HG03558 (cell line): ENCODE data around the gene MARCHF11.

Experiments used
- ATAC-seq: cut with Tn5 transposase; IDR thresholded peaks from one replicate; pipeline ENCODE4 v1.9.1; 2021; ENCODE audit warnings: moderate number of reproducible peaks; ENCODE audit not compliant: unreplicated experiment; ENCODE audit errors: extremely low read depth

MARCHF11 gene

DNA sequence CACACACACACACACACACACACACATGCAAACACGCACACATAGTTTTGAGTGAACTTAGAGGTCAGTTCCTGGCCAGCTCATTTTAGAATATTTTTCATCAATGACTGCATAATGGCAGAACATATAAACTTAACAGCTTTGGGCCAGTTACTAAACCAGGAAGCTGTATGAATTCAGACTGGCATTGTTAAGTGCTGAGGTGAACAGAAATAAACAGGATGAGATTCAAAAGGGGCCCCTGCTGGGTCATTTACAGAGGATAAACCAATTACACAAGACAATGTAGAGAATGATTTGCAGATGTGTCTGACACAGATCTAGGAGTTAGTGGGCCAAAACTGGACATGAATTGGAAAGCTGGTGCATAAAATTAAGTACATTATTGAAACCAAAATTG lies 44.6 kb downstream of the MARCHF11 start:
- no peak for ATAC-seq

DNA sequence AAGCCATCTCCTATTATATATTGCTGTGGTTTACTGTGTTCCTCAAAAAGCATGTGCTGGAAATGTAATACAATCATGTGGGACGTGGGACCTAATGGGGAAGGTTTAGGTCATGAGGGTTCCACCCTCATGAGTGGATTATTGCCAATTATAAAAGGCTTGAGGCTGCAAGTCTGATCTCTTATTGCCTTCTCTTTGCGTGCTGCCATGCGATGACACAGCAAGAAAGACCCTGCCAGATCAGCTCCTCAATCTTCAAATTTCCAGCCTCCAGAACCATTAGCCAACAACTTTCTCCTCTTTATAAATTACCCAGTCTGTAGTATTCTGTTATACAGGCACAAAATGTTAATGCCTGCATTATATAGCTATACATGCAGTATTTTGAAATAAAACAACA lies 45.4 kb downstream of the MARCHF11 start:
- ATAC-seq, result no peak

DNA sequence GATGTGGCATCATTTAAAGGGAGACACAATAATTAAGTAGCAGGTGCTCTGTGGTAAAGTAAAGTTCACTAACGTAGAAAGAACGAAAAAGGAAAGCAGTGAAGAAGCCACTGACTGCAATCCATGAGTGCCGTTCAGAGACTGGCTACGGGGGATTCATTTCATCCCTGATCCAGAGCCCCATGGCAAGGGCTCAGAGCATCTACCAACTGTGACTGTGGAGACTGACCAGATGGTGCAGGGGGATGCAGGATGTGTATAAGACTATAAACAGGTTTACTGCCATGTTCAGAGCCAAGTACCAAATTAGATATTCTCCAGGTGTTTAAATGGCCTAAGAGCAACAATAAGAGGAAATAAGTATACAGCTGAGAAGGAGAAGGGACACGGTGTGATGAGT lies 47.7 kb downstream of the MARCHF11 start:
- ATAC-seq, result no peak

DNA sequence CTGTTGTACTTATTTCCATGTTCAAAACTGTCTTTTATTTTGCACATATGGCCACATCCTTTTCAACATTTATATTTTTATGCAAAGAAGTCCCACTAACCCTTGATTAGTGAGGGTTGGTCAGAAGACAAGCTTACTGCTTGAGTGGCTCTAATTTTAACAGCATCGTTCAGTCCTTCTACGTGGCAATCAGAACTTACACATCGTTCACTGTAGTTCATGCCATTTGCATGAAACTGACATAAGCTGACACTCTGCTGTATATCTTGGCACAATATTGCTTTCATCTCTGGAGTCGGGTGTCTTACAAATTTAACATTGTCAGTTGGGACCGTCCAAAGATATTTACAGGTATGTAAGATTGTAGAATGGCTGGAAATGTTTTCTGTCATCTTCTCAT lies 50.6 kb downstream of the MARCHF11 start:
- no peak for ATAC-seq

DNA sequence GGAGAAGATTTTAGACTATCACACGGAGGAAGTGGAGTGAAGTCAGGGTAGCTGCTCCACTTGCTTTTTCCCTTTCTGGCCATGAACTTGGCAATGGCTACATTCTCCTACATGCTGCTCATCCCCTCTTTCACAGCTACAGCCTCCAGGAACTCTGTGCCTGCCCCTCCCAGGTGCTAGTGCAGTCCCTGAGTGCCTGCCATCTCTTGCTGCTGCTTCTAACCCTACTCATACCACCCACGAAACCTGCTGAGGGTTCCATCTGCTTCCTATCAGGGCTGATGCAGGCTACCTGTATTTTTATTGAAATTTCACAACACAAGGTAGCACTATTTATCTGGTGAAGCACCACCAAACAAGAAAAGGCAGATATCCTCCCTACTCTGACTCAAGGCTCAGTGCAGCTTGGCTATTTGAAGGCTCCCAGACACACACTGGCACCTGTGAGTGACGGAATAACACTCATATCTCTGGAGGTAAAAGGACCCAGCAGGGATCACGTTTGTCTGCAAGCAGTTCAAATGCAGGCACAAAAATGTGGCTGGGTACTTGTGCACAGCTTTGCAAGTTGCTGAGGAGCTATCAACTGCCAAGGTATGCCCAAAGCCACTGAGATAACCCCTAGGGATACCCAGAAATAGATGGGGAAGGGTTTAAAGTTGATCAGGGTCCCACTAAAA lies 51.6 kb downstream of the MARCHF11 start:
- no peak for ATAC-seq

DNA sequence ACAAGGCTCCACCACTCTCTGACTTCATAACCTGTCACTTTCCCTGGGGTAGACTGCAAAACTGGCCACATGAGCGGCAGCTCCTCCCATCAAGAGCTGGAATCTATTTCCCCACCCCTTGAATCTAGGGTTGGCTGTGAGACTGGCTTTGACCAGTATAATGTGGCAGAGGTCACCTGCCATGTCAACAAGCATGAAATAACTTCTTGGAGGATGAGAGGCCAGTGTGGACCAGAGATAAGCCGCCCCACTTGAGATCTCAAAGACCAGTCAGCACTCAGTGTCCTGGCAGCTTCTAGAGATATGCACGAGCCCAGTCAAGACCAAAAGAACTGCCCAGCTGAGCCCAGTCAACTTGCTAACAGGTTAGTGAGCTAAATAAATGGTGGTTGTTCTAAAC lies 59.0 kb downstream of the MARCHF11 start:
- no peak for ATAC-seq

DNA sequence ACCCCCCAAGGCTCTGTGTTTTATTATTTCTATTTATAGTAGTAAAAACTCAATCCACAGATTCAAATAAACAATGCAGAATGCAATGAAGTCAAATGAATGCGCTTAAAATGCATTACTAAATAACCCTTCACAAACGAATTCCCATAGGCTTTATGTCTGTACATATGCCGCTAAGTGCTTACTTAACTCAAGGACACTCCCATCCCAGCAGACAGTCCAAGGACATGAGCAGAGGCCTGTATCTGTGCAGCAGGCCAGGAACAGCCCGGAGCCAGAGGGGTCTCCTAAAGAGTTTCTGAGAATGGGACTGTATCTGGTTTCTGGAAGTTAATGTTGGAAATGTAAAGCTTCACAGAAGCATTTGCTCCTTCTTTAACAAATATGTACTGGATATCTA lies 59.8 kb downstream of the MARCHF11 start:
- no peak for ATAC-seq

DNA sequence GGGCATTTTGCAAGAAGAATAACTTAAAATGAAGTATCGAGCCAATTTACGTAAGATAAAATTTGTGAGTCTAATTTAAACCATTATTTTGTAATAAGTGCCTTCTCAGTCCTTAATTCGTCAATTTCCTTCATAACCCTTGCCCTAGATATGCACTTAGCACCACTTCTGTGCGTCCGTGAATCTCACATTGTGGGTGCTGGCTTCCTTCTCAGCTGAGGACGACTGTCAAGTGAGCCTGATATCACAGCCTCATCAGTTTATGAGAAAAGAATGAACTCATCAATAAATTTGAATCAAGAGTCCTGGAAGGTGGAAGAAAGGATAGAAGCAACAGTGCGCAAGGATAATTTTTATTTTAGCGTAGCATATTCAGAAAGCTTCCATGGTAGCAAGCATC lies 64.5 kb downstream of the MARCHF11 start:
- ATAC-seq, result no peak

DNA sequence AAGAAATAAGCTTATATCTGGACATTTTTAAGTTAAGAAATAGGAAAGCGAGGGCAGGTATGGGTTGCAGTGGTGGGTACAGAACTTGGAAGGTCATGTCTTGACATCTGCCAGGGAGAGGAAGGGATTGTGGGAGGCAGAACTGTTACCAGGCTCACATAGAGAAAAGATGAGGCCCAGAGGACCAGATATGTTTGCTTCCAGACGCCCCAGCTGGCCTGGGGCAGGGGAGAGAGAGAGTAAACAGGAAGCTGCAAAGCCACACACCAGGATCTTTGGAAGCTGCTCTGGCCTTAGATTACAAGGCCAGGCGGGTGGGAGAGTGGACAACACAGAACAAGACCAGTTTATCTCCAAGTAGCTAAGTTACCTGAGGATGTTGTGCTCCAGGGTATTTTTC lies 71.2 kb downstream of the MARCHF11 start:
- no peak for ATAC-seq

DNA sequence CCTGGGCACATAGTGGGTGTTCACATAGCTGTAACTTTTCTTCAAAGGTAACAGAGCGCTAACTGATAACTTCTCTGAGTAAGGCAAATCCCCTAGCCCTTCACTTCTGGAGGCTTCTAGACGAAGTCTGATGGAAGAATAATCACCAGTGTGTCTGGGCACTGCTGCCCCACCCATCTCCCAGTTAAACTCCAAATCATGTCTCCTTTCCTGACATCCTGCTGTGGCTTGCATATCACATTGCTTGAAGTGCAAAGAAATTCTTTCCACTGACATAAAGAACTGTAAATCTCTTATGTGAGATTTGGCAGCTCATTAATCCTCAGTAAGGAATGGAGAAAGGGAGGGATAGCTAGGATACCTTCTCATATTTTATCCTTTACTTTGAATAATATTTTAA lies 74.6 kb downstream of the MARCHF11 start:
- ATAC-seq, result no peak

DNA sequence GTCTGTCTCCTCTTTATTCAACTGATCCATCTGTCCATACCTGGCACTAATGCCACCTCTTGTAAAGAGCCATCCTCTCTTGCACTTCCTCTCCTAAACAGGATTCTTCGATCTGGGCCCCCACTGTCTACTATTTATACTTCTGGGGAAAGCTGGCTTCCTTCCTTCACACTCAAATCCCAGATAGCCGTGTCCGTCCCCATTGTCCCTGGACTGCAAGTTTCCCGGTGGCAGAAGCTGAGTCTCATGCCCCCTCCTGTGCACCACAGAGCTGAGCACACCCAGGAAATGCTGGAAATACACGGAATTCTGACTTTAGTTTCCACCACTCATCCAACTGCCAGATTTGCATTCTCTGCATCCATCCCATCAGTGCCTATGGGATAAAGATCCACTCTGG lies 84.0 kb downstream of the MARCHF11 start:
- ATAC-seq, result no peak

DNA sequence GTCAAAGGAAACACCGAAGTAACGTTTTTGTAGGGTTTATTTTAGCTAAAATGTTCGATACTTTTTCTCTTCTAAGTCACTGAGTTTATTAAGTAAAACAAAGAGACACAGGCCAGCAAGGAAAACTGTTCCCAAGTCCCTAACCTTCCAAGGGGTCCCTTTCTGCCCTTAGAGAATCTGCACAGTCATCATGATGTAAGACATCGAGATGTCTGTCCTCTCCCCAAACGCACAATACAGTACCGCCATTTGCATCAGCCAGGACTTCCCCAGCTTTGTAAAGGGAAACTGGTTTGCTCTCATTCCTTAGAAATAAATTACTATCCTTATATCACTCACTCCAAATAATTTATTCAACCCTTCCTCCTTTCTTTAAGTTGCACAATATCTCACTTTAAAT lies 89.3 kb downstream of the MARCHF11 start:
- ATAC-seq, result no peak

DNA sequence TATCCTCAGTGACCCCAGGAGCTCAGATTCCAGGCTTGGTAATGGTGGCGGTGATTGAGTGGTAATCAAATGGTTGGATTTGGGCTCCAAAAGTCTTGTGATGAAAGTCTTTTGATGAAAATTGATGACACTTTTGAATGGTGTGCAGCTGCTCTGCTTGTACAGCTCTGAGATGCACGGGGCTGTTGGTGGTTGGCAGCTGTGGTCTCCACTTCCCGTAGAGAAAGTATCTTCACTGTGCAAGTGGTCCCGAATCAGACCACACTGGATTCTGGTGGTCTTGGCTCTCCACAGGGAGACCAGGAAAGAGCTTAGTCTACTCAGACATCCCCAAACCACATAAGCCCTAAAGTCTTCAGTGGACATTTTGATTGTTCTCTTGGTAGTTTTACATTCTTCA lies 96.6 kb downstream of the MARCHF11 start:
- ATAC-seq, result no peak

DNA sequence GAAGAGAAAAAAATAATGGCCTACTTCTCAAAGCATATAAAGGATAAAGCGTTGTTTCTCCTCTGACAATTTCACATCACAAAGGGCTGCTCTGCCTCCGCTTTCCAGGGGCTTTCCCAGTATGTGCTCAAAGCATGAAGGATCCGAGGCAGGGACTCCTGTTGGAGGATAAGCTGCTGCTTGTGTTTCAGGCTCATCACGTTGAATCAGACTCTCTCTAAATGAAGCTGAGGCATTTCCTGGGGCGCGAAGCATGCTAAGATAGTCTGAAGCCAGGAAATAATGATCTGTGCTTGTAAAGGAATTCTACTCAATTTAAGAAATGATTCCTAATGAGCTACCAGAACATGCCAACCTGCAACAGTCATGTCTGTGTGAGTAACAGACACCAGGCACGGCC lies 97.5 kb downstream of the MARCHF11 start:
- ATAC-seq, result no peak

DNA sequence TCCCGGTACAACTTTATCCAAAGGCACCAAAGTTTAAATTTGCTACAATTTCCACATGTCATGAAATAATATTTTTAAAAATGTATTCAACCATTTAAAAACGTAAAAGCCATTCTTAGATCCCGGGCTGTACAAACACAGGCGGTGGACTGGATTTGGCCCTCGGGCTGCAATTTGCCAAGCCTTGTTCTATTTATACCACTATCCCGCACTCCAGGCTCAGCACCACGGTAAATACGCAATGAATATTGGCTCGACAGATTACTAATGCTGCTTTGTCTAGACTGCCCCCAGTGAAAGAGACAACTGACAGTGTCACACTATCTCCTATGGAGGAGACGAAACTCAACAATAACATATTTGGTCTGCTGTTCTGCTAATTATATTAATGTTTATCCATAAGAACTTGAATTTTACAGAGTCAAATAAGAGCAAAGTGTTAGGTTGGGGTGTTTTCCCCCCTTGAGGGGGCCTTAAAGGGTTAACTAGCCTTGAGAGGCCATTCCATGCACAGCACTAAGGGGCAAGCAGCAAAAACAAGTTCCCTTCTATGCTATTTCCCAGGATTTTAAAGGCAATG lies 98.1 kb downstream of the MARCHF11 start:
- no peak for ATAC-seq

DNA sequence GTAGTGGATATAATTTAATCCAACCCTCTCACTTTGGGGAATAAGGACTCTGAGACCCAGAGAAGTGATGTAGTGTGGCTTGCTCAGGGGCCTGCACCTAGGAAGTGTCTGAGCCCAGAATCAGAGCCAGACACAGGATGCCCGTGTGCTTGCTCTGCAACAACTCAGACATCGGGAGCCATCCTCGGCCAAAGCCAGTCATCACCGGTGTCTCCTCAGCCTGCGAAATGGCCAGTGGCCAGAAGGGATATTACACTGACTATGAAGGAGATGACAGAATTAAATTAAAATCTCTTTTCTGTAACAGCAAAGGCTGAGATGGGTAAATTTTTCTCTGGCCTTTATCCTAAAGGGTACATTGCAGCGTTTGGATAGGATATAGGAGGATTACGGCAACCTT lies 102.9 kb downstream of the MARCHF11 start:
- no peak for ATAC-seq

DNA sequence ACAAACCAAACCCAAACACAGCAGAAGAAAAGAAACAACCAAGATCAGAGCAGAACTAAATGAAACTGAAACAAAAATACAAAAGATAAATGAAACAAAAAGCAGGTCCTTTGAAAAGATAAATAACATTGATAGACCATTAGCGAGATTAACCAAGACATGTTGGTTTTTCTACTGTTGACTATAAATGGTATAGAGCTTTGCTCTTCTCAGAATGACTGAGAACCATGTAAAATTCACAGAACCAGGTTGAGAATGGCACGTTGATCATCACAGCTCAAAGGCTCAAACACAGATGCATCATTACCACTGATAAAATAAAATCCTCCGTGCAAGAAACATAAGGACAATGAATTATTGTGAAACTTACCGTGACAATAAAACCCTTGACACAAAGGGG lies 105.2 kb downstream of the MARCHF11 start:
- ATAC-seq, result no peak

DNA sequence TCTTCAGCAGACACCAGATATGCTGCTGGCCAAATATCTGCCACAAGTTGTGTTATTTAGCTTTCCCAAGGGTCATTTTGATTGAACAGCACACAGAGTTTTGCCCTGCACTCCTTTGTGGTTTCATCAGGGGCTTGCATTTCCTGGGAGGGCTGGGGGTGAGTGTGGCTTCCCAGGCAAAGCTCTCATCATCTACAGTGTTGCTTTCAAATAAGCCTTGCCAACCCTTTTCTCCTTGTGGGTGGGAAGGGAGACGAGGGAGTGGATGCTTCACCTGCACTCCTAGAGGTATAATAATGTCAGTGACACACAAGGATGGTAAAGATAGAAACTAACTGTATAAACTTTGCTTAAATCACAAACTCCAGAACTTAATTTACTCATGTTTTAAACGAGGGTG lies 107.0 kb downstream of the MARCHF11 start:
- no peak for ATAC-seq

DNA sequence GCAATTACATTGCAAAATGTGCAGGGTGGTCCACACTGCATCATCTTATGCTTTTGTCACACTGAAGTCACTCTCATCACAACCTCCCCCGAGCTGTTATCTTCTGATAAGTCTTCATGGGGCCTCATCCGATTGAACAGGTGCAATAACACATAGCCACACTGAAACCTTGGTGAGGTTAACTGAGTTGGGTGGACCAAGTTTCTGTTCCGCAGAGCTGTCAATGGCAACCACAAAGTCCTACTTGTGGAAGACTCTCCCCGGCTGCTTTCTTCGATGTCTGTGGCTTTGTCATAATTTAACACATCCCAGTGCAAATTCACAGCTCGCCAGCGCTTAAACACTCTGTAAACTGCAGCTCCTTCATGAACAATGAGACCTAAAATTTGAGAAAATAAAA lies 112.2 kb downstream of the MARCHF11 start:
- ATAC-seq, result no peak

DNA sequence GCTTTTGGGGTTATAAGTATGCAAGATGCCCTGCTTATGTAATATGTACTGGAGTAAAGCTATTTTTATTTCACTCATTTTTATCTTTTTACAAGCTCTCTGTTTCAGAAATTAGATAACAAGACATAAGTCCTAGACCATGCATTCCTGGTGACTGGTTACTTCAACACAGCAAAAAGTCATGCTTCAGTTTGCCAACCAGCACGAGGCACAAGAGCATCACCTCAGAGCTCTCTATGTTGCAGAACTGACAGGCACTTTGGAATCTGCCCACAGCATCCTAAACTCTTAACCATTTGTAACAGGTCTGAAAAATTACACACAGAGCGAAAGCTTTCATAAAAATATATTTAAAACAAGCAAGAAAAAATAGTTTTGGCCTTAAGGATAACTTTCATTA lies 112.8 kb downstream of the MARCHF11 start:
- no peak for ATAC-seq

DNA sequence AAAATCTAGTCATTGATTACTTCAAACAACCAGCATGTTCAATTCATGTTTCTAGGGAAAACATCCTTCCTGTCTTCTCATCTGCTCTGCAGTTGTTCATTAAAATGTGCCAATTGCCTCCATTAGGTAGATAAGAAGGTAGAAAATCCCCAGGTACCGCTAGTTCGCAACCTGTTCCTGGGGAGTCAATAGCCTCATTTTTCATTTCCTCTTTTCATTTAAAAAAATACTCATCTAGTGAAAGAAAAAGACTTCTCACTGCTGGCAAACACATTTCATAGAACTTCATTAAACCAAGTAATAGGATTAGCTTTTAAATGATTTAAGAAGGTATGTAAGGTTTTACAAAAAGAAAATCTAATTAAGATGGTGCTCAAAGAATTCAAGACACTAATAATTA lies 113.3 kb downstream of the MARCHF11 start:
- no peak for ATAC-seq

DNA sequence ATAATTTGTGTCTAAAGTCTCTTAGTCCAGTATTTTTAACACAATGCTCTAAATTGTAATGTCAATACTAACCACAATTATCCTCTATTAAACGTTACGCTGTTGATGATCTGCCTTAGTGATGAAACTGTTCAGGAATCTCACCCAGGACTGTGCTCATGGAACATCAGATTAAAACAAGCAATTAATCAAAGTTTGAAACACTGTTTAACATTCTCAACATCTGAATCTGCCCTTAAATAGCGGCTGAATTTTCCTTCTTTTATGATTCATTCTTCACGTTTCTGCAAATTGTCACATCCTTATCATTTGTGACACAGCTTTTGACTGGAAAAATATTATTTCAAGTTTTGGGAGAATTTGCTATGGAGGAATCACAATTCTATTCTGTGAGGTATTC lies 113.8 kb downstream of the MARCHF11 start:
- ATAC-seq, result no peak
